GM12872 (cell line): ENCODE data around the gene ADAM30.

Source experiments
- CTCF ChIP-seq: IDR thresholded peaks from 3 replicates; pipeline ENCODE4 v1.5.1; 2011; ENCODE audit warnings: low read depth, mild to moderate bottlenecking, low read length, moderate library complexity; ENCODE audit not compliant: insufficient read depth

ADAM30 gene

DNA sequence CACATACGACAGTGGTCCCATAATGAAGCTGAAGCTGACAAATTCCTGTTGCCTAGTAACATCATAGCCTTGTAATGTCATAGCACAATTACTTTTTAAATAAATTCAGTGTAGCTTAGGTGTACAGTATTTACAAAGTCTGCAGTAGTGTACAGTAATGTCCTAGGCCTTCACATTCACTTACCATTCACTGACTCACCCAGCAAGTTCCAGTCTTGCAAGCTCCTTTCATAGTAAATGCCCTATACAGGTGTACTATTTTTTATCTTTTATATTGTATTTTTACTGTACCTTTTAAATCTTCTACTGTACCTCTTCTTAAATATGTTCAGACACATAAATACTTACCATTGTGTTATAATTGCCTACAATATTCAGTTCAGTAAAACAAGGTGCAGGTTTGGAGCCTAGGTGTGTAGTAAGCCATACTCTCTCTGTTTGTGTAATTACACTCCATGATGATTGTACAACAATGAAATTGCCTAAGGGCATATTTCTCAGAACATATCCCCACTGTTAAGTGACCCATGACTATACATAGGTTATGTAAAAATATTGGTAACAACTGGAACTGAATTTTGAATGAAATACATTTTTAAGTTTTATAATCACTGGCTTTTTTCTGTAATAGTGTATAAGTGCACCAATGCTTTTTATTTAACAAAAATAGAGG, 33.5 kb upstream of the ADAM30 start:
- no peak for TF ChIP-seq CTCF

GRCh38 chr1:119926553-119926952, 30.2 kb upstream of the ADAM30 start:
- no peak for TF ChIP-seq CTCF

GRCh38 chr1:119924948-119925898, 28.9 kb upstream of the ADAM30 start:
- TF ChIP-seq CTCF, result no peak

DNA sequence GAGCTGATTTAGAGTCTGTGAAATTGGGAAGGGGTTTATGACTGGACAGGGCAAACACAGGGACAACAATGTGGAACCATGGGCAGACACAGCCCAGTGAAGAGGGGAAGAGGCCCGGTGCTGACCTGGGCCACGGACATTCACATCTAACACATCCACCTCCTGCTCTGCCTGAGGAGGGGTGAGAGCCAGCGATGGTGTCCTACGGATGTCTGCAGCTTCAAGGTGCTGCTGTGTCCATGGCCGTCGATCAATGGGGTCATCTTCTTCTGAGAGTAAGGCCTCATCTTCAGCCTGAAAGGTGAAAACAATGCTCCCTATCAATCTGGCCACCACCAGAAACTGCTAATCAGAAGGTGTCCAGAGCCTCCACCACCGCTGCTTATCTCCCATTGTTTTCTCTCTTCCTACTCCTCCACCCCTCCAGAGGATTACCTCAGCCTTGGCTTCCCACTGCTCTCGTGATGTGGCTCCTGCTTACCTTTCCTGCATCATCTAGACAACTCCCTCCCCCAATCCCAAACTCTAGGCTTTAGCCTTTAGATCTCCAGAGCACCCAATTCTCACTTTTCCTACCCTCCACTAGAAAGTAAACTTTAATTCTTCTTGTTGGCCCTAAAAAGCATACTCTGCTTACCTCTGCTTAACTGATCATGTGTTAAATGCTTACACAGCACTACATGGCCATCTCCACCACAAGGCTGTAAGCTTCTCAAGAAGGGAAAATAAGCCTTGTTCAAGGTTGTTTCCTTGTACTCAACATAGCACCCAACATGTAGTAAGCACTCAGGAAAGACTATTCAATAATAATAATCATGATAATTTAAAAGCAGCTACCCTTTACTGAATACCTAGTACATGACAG, 24.0 kb upstream of the ADAM30 start:
- TF ChIP-seq CTCF, result no peak

GRCh38 chr1:119919241-119919640, 22.9 kb upstream of the ADAM30 start:
- TF ChIP-seq CTCF, result no peak

DNA sequence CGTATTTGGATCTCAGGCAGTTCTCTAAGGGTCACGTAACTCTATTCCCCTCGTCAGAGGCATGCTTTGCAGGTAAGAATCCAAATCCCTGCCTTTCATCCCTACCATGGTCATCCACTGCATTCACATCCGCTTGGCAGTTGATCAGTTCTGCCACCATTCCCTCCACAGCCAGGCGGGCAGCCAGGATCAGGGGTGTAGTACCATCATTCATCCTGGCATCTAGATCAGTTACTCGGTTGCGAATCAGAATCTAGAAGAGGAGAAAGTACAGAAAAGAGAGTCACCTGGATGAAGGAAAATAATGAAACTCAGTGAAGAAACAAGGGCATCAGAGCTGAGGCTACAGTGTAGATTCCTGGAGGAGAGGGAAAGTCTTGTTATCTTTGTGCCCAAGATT, 22.0 kb upstream of the ADAM30 start:
- TF ChIP-seq CTCF, result no peak

GRCh38 chr1:119917304-119918055, 21.2 kb upstream of the ADAM30 start:
- no peak for TF ChIP-seq CTCF
